IMR-90 (cell line): ENCODE results near the gene ASRGL1. TPM values are rescaled to one million over a fixed set of nuclear protein-coding genes. Genes with fewer than 3 reads are reported as not detected.
A peak's percentile ranks its signal among the peaks of the same experiment; 100 is the strongest.

Experiments used
- ATAC-seq: fragments of 200-7000 bp; cut with Tn5 transposase; 2 replicates; pipeline ENCODE4 v1.9.1; 2020; ENCODE audit warnings: low read depth, mild to moderate bottlenecking, moderate library complexity
- BruUV-seq: library from RNA; stranded (reverse); fragments of 400-500 nt; replicated peaks from 2 replicates; lab custom pipeline; 2021; lab: Mats Ljungman, UMichigan
- CTCF ChIA-PET: fragments of 300-600 bp; formaldehyde crosslinking; extraction: SDS; loops from one replicate; lab custom pipeline; 2021; ENCODE audit warnings: antibody characterized with exemption; lab: Yijun Ruan, JAX
- POLR2A ChIA-PET: fragments of 300-600 bp; sonication (Branson Sonifier 250); formaldehyde crosslinking; loops from one replicate; lab custom pipeline; 2022; ENCODE audit warnings: antibody characterized with exemption; ENCODE audit not compliant: unreplicated experiment; lab: Charles Lee
- DNase-seq: peaks from one replicate; pipeline ENCODE4 v3.0.0; 2013
- H2AFZ ChIP-seq: replicated peaks from 2 replicates; pipeline ENCODE3; 2013; ENCODE audit warnings: low read length, mild to moderate bottlenecking; ENCODE audit not compliant: poor library complexity
- H2AK5ac ChIP-seq: 2 replicates; pipeline ENCODE4 v1.6.1; 2013; ENCODE audit warnings: low read depth, low read length, inconsistent platforms
- H2AK9ac ChIP-seq: replicated peaks from 2 replicates; pipeline ENCODE3; 2013; ENCODE audit warnings: mild to moderate bottlenecking, low read depth, low read length, moderate library complexity; ENCODE audit not compliant: poor library complexity
- H2BK120ac ChIP-seq: 2 replicates; pipeline ENCODE4 v1.6.1; 2013; ENCODE audit warnings: low read depth, low read length, inconsistent platforms
- H2BK15ac ChIP-seq: 3 replicates; pipeline ENCODE4 v1.6.1; 2013; ENCODE audit warnings: low read depth, low read length, inconsistent platforms
- H2BK20ac ChIP-seq: 2 replicates; pipeline ENCODE4 v1.6.1; 2013; ENCODE audit warnings: low read depth, mild to moderate bottlenecking, inconsistent platforms, low read length, moderate library complexity
- H2BK5ac ChIP-seq: 2 replicates; pipeline ENCODE4 v1.6.1; 2013; ENCODE audit warnings: mild to moderate bottlenecking, low read depth, low read length, inconsistent platforms; ENCODE audit not compliant: poor library complexity, severe bottlenecking
- H3K14ac ChIP-seq: replicated peaks from 2 replicates; pipeline ENCODE4 v1.6.1; 2013; ENCODE audit warnings: low read depth, low read length, inconsistent platforms
- H3K18ac ChIP-seq: 2 replicates; pipeline ENCODE4 v1.6.1; 2013; ENCODE audit warnings: low read depth, low read length, control low read depth
- H3K23ac ChIP-seq: 2 replicates; pipeline ENCODE4 v1.6.1; 2013; ENCODE audit warnings: low read depth, low read length, inconsistent platforms
- H3K27ac ChIP-seq: 2 replicates; pipeline ENCODE4 v1.5.1; 2013; ENCODE audit warnings: mild to moderate bottlenecking, control low read depth, low read length; ENCODE audit not compliant: insufficient read depth
- H3K27me3 ChIP-seq: 2 replicates; pipeline ENCODE4 v1.6.1; 2013; ENCODE audit warnings: low read length; ENCODE audit not compliant: control insufficient read depth, insufficient read depth
- H3K36me3 ChIP-seq: 2 replicates; pipeline ENCODE4 v1.6.1; 2013; ENCODE audit warnings: low read length, mixed read lengths; ENCODE audit not compliant: control insufficient read depth, insufficient read depth
- H3K4ac ChIP-seq: 2 replicates; pipeline ENCODE4 v1.6.1; 2013; ENCODE audit warnings: low read depth, low read length, inconsistent platforms
- H3K4me1 ChIP-seq: 2 replicates; pipeline ENCODE4 v1.6.1; 2013; ENCODE audit warnings: low read length, mixed read lengths; ENCODE audit not compliant: control insufficient read depth, insufficient read depth
- H3K4me2 ChIP-seq: 2 replicates; pipeline ENCODE4 v1.6.1; 2013; ENCODE audit warnings: low read depth, mild to moderate bottlenecking, control low read depth, low read length, moderate library complexity
- H3K4me3 ChIP-seq: 2 replicates; pipeline ENCODE4 v1.5.1; 2013; ENCODE audit warnings: low read depth, mild to moderate bottlenecking, control low read depth, low read length, moderate library complexity; ENCODE audit not compliant: insufficient read depth
- H3K56ac ChIP-seq: 2 replicates; pipeline ENCODE4 v1.6.1; 2013; ENCODE audit warnings: low read length, inconsistent platforms; ENCODE audit not compliant: insufficient read depth; ENCODE audit errors: extremely low read depth
- H3K79me1 ChIP-seq, 2 experiments: 2 replicates each; pipeline ENCODE4 v1.6.1; 2013; ENCODE audit warnings: low read length in 2 of 2, inconsistent platforms in 1 of 2, low read depth in 1 of 2
- H3K9ac ChIP-seq: 2 replicates; pipeline ENCODE4 v1.6.1; 2013; ENCODE audit warnings: low read depth, low read length, control low read depth
- H3K9me1 ChIP-seq: 2 replicates; pipeline ENCODE4 v1.6.1; 2013; ENCODE audit warnings: low read length, inconsistent platforms; ENCODE audit not compliant: insufficient read depth
- H3K9me3 ChIP-seq: 2 replicates; pipeline ENCODE4 v1.6.1; 2013; ENCODE audit warnings: low read length; ENCODE audit not compliant: control insufficient read depth, insufficient read depth
- H4K20me1 ChIP-seq: 2 replicates; pipeline ENCODE4 v1.6.1; 2013; ENCODE audit warnings: low read length, inconsistent platforms; ENCODE audit not compliant: insufficient read depth
- H4K5ac ChIP-seq: 2 replicates; pipeline ENCODE4 v1.6.1; 2013; ENCODE audit warnings: mild to moderate bottlenecking, low read depth, low read length, control low read depth
- H4K8ac ChIP-seq, 2 experiments: 2 replicates each; pipeline ENCODE4 v1.6.1; 2013; ENCODE audit warnings: low read depth in 2 of 2, low read length in 2 of 2, control low read depth in 1 of 2, inconsistent platforms in 1 of 2
- H4K91ac ChIP-seq: 2 replicates; pipeline ENCODE4 v1.6.1; 2013; ENCODE audit warnings: low read depth, low read length, inconsistent platforms; ENCODE audit not compliant: insufficient read depth
- BHLHE40 ChIP-seq: fragments of 150-350 bp; IDR thresholded peaks from 2 replicates; pipeline ENCODE4 v1.6.1; 2016; ENCODE audit warnings: mild to moderate bottlenecking, low read depth, low read length
- FOS ChIP-seq: fragments of 150-350 bp; IDR thresholded peaks from 2 replicates; pipeline ENCODE4 v1.6.1; 2016; ENCODE audit warnings: low read depth, low read length
- RCOR1 ChIP-seq: IDR thresholded peaks from 2 replicates; pipeline ENCODE4 v1.6.1; 2012; ENCODE audit warnings: mild to moderate bottlenecking, low read length, improper control_type of control experiment; ENCODE audit not compliant: insufficient replicate concordance
- RFX5 ChIP-seq: IDR thresholded peaks from 2 replicates; pipeline ENCODE4 v1.8.0; 2012; ENCODE audit warnings: low read depth, mild to moderate bottlenecking, low read length, moderate library complexity
- WGBS, 2 experiments: methylation state at CpG; one replicate each; pipeline versions ENCODE4 v1.1.5 to v1.1.7; 2013; ENCODE audit warnings: missing lambda C conversion rate in 2 of 2; ENCODE audit not compliant: insufficient read length in 1 of 2; ENCODE audit errors: extremely low coverage in 2 of 2; 5-methylcytosine and 5-hydroxymethylcytosine counted together
- dilution Hi-C: fragments of 300-500 bp; cut with HindIII; formaldehyde crosslinking; loops from one replicate; pipeline ENCODE4 v1.14.3; 2018; ENCODE audit warnings: low sequenced_read_pairs; ENCODE audit not compliant: unreplicated experiment
- in situ Hi-C: fragments of 300-500 bp; cut with MboI; formaldehyde crosslinking; loops from 3 replicates; pipeline ENCODE4 v1.14.3; 2019; ENCODE audit warnings: low sequenced_read_pairs, inconsistent platforms, mixed read lengths
- intact Hi-C: fragments of 100-400 bp; cut with micrococcal nuclease; formaldehyde crosslinking; loops from 2 replicates; pipeline ENCODE4 v1.10.0; 2022
- polyA plus RNA-seq, 3 experiments: library from polyadenylated mRNA; depleted of rRNA; stranded (reverse); fragments of >200 nt; gene quantifications; 2 replicates each; pipeline ENCODE4 v1.2.3, GENCODE V29; 2012; ENCODE audit warnings: low replicate concordance in 1 of 3
- total RNA-seq: library from RNA; depleted of rRNA; stranded (reverse); fragments of >200 nt; gene quantifications from 2 replicates; pipeline ENCODE4 v1.2.3, GENCODE V29; 2012
- TF ChIP-seq, protein P1 (sequence below): fragments of 150-350 bp; IDR thresholded peaks from 2 replicates; pipeline ENCODE4 v1.6.1; 2017; ENCODE audit warnings: mild to moderate bottlenecking, antibody characterized with exemption, low read length, low read depth

Gene ASRGL1
- total and polyA plus RNA-seq, 2 of the 4 experiments (the other 2 are of a cell fraction): 0.72 TPM; not detected in 1

- Histone ChIP-seq H3K79me1 (peaks cover 0 to 24% of the 10 kb centered on the region in 2 experiments; a peak in 2 of 4 replicates), H2BK120ac (peak overlapping the region; percentile 9), H3K27ac (no peak overlapping the region), H3K4me1 (peaks cover 22% of the 10 kb centered on the region), H4K5ac (no peak overlapping the region; the same call in 1 of the 2 replicates), H3K14ac (peak overlapping the region; percentile 40; the same call in 1 of the 2 replicates), H2BK15ac (peak overlapping the region; percentile 88; the same call in 1 of the 3 replicates), H2BK5ac (peak overlapping the region; percentile 8), H3K4ac (peak overlapping the region; percentile 26), H3K27me3 (no peaks in the 10 kb centered on the region), H4K8ac (peak overlapping the region in 1 of 2 experiments; percentile 46; a peak in 1 of 4 replicates), H2BK20ac (peak overlapping the region; percentile 56), H3K4me3 (no peak overlapping the region), H2AK5ac (no peak overlapping the region), H3K36me3 (no peaks in the 10 kb centered on the region), H4K20me1 (no peaks in the 10 kb centered on the region), H2AFZ (peak overlapping the region; percentile 4), H3K4me2 (no peak overlapping the region), H3K56ac (no peak overlapping the region), H3K18ac (no peak overlapping the region), H3K23ac (0 out of 2 replicates have a peak overlapping the region, but pooled peaks have one; percentile 18), H3K9ac (no peak overlapping the region), H4K91ac (0 out of 2 replicates have a peak overlapping the region, but pooled peaks have one; percentile 32), H3K9me1 (peaks cover 24% of the 10 kb centered on the region), H2AK9ac (no peak overlapping the region), H3K9me3 (no peaks in the 10 kb centered on the region)
- POLR2A ChIA-PET: no interaction called here
- intact Hi-C loops: no loop called here
- TF ChIP-seq RFX5: no peak
- TF ChIP-seq RCOR1: no peak
- TF ChIP-seq BHLHE40: no peak
- no peak for TF ChIP-seq FOS
- TF ChIP-seq, protein P1, sequence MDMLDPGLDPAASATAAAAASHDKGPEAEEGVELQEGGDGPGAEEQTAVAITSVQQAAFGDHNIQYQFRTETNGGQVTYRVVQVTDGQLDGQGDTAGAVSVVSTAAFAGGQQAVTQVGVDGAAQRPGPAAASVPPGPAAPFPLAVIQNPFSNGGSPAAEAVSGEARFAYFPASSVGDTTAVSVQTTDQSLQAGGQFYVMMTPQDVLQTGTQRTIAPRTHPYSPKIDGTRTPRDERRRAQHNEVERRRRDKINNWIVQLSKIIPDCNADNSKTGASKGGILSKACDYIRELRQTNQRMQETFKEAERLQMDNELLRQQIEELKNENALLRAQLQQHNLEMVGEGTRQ: peak; percentile 46
- dilution Hi-C loops: no loop called here
- DNase-seq: no peak
- CTCF ChIA-PET: interaction anchor here (0.6 to 1.5 kb wide), 2 partner anchors 9 to 26 kb away, joined by 4 read pairs; no protein-coding TSS in a partner anchor
- no peak for ATAC-seq
- in situ Hi-C loops: no loop called here
- 40% methylated on average over 4 of the region's 16 CpGs; no CpG with 5 or more reads in 1 of the 2 experiments for WGBS, 2 experiments
- BruUV-seq: no TSS peak
Observed at GRCh38 chr11:62433141-62433903, 96.1 kb downstream of the ASRGL1 start.
